NCI-H748 (cell line): Measurements from ENCODE around the gene MGLL.

Experiments
- DNase-seq: peaks from one replicate; lab custom pipeline; 2025; ENCODE audit not compliant: unreplicated experiment; lab: John Stamatoyannopoulos, UW

Gene MGLL

GRCh38 chr3:127743351-127744252 lies 78.7 kb downstream of the MGLL start:
- no peak for DNase-seq

GRCh38 chr3:127742580-127742979 lies 79.7 kb downstream of the MGLL start:
- DNase-seq, result no peak

- DNase-seq, result no peak
These were observed 80.6 kb downstream of the MGLL start for GRCh38 chr3:127741690-127742089.

DNA sequence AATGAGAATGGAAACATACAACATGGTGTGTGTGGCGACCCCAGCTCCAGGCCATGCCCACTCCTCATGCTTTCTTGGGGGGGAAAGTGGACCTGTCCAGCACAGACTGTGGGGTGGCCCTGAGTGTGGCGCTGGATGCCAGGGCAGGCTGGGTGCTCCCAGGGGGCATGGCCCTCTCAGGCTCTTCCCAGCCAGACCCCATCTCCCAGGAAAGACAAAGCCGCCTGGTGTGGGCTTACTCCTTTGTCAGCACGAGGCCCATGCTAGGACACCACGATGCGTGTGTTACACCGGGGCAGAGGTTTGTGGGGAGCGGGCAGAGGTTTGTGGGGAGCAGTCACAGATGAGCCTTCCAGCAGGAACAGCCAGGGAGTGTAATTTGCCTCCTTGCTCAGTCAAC lies 81.1 kb downstream of the MGLL start:
- no peak for DNase-seq

DNA sequence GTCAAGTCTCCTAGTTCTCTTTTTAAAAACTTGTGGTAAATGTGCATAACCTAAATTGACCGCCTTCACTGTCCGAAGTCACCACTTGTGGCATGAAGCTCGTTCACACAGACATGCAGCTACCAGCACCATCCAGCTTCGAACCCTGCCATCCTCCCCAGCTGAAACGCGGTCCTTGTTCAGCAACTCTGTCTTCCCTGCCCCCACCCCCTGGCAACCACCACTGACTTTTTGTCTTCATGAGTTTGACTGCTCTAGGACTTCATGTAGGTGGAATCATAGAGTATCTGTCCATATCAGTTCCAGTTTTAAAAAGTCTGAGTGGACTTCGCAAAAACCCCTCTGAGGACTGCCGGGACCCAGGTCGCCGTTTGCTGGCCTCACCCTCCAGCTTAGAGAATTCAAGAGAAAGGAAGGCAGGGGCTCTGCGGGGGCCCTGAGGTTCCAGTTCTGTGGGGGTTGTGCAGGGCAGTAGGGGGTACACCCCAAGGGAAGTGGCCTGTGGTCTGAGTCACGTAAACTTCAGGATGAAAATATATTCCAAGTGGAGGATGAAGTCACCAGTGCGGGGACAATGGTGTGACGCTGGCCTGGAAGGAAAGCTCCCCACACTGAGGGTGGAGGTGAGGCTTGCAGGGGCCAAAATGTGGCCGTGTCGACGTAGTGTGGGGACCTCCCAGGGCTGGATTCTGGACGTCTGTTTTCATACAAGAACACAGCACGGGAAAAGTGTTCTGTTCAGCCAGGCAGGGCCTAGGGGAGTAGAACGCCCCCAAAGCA lies 82.0 kb downstream of the MGLL start:
- DNase-seq, result no peak

- no peak for DNase-seq
These were observed 82.8 kb downstream of the MGLL start for GRCh38 chr3:127739347-127740135.

- no peak for DNase-seq
These were observed 84.0 kb downstream of the MGLL start for GRCh38 chr3:127738192-127738840.

DNA sequence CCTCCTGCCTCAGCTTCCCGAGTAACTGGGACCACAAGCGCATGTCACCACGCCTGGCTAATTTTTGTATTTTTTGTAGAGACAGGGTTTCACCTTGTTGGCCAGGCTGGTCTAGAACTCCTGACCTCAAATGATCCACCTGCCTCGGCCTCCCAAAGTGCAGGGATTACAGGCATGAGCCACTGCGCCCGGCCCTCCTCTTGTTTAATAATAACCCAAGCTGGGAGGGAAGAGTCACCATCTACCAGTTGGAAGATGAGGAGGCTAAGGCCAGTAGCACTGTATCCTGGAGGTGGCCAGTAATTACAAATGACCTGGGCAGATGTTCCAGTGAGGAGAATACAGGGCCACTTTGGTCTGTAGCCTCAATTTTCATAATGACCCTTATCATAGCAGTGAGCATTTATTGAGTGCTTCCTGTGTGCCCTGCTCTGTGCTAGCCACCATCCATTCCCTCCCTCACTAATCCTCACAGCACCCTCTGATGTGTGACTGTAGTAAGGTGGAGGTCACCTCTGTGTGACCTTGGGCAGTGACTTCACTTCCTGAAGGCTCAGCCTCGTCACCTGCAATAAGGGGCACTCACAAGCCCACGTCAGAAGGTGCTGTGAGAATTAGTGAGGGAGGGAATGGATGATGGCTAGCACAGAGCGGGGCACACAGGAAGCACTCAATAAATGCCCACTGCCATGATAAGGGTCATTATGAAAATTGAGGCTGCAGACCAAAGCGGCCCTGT lies 85.3 kb downstream of the MGLL start:
- no peak for DNase-seq

DNA sequence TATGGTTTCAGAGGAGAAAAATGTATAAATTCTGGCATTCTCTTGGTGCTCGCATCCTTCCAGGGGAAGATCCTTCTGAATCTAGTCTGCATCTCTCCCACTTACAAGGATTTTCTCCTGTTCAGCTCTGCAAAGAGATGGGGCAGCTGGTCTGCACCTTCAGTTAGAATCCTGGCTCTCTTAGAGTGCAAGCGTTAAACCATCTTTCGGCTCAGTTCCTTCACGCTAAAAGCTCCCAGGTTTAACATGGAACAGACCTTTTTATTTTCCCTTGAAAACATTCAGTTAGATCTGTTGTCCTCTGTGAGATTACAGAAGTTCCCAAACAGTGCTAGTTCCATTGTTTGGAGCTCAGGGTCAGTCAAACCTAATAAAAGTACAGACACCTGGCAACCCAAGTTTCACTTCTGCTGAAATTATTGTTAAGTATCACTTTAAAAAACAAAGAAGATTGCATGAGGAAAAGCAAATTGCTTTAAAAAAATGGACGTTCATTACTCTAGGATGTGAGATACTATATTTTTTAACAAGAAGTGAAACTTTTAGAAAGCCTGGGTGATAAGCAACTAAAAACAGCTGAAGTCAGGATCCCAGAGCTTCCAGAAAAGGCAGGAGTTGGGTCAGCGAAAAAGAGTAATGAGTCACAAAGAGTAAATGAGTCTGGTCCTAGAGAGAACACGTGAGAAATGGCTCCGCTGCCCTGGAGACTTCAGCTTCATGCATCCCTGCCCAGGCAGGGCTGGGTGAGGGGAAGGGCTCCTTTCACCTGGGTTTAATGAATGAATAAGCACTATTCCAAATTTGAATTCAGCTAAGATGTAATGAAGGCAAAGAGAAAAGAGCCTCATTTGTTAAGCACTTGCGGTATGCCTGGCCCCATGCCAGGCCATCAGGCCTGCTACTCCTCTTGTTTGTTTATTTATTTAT lies 86.3 kb downstream of the MGLL start:
- DNase-seq, result no peak

DNA sequence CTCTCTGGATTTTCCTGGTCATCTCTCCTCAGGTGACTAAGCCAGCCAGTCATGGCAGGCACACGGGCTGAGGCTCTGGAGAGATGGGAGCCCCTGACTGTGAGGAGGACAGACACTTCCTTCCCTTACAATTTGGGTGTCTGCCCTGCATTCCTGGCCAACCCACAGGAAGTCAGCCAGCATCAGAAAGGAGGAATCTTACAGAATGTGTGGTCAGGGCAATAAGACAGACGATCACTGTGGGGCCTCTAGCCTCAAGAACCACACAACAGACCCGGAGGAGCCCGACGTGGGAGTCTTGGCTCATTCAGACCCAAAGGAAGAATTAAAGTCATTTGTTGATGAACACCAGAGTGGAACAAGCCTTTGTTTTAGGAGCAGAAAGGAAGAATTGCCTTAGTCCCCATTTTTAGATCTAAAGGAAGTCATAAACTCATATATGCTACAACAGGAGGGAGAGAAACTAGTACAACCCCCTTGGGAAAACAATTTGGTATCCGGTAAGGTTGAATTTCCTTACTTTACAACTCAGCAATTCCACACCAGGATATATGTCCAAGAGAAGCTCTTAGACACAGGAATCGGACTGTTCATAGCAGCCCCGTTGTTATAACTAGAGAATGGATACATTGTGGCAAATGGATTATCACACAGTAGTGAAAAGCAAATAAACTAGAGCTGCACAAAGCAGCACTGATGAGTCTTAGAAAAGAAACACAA lies 87.4 kb downstream of the MGLL start:
- DNase-seq, result no peak

DNA sequence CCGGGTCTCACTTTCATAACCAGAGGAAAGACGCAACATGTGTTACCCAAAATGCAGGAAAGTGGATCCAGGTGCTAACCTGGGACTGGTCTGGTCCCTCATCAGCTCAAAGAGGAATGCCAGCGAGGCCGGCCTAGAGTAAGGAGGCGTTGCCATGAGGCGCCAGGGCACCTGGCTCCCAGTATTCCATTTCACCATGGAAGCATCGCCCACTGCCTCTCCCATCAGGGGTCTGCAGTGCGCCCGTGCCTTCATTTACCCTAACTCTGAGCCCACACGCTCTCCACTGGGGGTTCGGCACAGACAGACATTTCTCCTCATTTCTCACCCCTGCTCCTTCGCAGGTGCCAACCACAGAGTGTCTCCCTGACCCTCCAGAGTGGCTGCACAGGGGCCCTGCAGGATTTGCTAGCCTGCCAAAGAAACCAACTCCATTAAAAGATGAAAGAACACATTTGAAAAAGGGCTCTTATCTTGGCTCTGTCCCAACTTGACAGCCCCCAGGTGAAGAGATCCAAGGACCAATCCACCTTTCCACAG lies 88.1 kb downstream of the MGLL start:
- no peak for DNase-seq

- DNase-seq, result no peak
These were observed 88.5 kb downstream of the MGLL start for GRCh38 chr3:127733781-127734180.

- DNase-seq, result no peak
These were observed 89.4 kb downstream of the MGLL start for GRCh38 chr3:127732879-127733350.

GRCh38 chr3:127732303-127732702 lies 90.0 kb downstream of the MGLL start:
- no peak for DNase-seq

DNA sequence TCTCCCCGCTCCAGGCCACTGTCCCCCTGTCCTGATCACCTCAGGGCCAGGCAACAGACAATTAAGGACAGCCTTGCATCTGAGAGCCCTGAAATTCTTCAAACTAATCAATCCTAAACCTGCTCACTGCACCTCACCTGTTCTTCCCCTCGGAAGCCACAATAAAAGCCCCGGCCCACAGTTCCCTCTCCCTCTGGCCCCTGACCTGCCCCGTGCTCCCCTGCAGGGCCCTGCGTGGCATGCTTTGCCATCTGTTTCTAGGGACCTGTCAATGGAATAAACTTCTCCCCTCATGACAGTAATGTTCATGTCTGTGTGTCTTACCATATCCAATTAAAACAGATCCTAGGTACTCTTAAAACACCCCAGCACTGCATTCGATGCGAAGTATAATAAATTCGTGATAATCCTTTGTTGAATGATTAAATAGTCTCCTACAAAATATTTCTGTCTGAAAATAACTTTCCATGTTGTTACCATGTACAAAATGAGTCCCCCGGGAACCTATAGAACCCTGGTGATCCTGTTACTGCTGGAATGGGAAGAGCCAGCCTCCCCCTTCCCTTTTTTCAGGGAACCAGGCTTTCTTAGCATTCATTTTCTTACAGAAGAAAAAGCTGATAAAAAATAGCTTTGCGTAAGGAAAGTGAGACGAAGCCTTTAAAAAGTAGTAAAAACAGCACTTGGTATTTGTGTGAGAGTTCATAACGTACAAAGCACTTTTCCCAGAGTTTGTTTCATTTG lies 90.6 kb downstream of the MGLL start:
- no peak for DNase-seq

DNA sequence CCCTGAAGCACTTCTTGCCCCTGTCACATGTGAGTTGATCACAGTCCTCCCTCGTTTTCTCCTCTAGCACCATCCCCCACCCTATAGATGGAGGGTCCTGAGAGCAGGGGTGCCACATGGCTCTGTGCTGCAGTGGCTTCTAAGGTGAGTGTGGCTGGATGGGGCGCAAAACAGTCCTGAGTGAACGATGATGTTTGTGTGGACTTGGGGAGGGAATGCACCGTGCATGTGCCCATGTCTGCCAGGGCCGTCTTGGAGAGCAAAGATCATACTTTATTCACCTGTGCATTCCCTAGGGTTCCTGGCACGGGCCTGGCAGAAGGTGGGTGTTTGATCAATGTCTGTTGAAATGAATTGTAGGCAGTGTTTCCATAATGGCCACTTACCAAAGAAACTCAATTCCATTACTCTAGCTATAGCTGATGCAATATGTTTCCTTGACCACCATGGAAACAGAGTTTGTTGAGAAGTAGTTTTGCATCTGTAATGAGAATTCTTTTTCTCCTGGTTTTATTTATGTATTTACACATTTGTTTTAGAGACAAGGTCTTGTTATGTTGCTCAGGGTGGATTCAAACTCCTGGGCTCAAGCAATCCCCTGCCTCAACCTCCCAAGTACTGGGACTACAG lies 91.5 kb downstream of the MGLL start:
- DNase-seq, result no peak

GRCh38 chr3:127730171-127730570 lies 92.1 kb downstream of the MGLL start:
- DNase-seq, result no peak
